ENCODE results near the gene FAM83G.
A peak's percentile ranks its signal among the peaks of the same experiment; 100 is the strongest.
"Not testable (repeated sequence)": the region's sequence is repeated elsewhere in the genome, so short reads cannot be mapped to it uniquely, and the experiment has no call there.

The FAM83G gene

DNA sequence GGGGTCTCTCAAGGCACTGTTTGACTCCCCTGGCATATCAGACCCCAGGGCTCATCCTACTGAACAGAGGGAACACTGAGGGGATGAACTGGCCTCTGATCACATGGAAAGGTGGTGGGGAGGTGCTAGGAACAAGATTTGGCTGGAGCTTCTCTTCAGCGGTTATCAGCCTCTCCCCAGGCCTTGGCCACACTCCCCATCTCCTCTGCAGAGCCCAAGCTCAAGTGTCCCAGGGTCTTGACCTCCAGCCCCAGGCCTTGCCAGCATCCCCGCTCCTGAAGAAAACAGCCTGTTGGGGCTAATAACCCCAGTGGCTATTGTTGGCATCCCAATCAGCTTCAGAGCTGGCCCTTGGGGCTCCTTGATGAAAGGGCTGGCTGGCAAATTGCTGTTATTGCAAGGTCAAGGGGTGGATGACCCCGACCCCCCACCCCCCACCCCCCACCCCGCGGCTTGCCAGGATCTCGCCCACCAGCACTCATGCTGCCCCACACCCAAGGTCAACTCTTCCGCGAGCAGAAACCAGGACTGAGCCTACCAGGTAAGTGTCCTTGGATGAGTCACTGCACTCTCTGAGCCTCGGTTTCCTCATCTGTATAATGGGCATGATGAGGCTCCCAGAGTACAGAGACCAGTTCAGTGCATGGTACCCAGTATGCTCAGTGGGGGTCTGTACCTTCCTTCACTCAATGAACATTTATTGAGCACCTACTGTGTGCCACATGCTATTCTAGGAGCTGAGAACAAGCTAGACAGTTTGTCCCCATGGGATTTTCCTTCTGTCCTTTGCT, 18.8 kb upstream of the FAM83G start:
- no peak for DNase-seq (ENCODE audit: low spot score)

DNA sequence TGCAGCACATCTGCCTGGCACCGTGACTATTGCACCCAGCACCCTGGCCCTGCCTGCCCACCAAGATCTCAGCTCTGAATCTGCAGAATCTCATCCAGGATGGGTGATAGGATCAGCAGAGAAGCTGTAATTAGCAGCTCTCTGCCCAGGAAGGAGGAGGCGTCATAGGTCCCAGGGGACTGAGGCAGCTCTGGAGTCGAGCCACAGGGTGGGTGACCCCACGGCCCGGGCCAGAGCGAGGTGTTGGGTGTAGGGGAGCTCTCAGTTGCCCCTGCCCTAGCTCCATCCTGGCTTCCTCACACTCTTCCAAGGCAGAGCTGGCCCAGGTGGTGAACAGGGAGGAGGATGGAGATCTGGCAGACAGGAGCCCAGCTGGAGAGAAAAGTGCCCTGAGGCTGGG, 18.2 kb upstream of the FAM83G start:
- no peak for DNase-seq (ENCODE audit: low spot score)

DNA sequence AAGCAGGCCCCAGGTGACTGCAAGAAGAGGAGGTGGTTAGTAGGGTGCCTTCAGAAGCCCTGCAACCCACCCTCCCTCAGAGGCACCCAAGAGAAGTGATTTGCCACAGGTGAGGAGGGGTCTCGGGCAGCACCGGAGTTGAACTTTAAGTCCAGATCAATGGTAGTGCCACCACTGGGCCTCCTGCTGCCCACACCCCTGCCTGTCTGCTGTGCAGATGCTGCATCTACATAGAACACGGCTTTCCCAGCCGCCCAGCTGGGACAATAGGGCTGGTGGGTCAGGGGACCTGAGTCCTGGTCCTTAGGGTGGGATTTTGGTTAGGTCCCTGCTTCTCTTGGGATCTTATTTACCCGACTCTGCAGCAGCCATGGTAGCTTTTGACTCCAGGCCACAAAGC, 17.6 kb upstream of the FAM83G start:
- DNase-seq (ENCODE audit: low spot score): no peak

DNA sequence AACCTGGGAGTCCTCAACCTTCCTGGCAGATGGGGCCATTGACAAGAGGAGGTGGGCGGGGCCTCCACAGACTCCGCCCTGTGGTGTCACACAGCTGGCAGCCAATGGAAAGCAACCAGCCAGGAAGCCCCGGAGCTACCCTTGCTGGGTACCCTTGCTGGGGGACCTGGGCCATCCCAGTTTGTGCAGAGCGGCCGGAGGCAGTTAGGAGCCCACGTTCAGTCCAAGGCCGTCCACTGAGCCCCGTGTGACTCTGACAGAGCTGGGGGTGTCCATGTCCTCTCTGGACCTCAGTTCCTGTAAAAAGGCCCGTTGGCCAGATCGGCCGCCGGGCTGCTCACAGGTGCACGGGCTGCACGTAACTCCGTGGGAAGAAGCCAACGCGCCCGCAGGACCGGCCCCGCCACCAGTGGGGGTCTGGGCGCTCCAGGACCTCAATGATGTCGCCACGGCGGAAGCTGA, 17.1 kb upstream of the FAM83G start:
- DNase-seq (ENCODE audit: low spot score): no peak

DNA sequence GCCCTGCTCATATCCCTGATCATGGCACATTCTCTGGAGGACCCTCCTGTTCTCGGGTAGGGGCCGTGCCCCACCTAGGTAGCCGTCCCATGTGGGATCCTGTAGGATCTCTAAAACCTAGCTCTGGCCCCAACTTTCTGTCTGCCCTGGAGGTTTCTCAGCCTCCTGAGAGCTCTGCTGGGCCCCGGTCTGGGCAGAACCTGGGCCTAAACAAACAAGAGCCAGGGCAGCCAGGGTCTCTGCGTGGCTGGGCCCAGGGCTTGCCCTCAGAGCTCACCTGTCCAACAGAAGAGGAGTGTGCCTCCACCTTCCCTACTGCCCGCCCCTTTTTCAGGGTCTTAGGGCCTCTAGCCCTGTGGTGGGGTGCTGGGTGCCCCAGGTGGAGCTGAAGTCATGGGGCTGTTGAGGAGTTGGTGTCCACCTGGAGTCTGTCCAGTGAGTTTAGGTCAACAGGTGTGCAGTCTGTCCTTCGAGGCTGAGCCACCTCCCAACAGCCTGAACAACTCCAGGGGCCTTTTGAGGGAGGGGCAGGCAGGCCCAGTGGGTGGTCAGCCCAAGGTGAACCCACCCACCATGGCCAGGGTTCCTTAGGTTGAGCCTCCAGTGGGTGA, 16.6 kb upstream of the FAM83G start:
- DNase-seq (ENCODE audit: low spot score): not testable (repeated sequence)

DNA sequence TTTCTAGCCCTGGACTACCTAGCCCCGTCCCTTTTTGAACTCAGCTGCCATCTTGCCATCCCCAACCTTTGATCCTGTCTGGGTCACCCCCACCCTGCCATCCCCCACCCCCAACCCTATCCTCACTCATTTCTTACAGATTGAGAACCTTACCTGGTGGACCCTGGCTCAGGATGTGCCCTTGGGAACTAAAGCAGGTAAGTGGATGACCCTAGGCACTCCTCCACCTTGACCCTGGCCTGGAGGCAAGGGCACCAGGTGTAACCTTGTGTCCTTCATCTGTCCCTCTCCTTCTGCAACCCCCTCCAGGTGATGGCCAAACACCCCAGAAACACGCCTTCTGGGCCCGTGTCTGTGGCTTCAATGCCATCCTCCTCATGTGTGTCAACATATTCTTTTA, 15.5 kb upstream of the FAM83G start:
- no peak for DNase-seq (ENCODE audit: low spot score)

DNA sequence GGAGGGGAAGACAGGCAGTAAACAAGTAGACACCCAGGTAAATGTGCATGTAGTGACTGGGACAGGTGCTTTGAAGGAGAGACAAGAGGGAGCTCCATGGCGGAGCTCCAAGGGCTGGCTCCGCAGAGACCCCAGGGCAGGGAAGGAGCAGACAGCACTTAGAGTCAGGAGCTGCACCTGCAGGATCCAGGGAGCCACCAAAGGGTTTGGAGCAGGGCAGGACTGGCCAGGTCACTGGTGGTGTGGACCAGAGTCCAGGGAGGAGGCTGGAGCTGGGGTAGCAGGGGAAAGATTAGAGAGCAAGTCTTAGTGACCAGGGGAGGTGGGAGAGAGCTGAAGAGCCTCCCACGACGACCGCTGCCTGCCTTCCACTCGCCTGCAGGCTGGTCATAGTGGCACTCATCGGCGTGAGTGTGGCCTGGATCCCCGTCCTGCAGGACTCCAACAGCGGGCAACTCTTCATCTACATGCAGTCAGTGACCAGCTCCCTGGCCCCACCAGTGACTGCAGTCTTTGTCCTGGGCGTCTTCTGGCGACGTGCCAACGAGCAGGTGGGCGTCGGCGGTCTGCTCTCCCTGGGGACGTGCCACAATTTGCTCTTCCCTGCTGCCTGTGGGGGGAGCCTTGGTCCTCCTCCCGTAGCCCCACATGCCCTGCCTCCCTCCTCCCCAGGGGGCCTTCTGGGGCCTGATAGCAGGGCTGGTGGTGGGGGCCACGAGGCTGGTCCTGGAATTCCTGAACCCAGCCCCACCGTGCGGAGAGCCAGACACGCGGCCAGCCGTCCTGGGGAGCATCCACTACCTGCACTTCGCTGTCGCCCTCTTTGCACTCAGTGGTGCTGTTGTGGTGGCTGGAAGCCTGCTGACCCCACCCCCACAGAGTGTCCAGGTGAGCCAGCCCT, 14.7 kb upstream of the FAM83G start:
- no peak for DNase-seq (ENCODE audit: low spot score)

DNA sequence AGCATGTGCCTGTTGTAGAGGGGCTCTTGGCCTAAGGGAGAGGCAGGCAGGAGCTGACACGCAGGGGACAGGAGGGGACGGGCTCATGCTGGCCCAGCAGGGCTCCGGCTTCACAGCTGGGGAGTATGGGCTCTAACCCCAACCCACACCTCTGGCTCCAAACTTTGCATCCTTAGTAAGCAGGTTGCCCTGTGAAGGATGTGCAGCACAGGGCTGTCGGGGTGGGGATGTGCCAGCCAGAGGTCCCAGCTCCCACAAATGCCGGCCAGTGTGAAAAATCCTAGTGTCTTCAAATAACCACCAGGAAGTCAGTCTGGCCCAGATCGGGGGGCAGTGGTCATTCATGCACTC, 14.0 kb upstream of the FAM83G start:
- no peak for DNase-seq (ENCODE audit: low spot score)

DNA sequence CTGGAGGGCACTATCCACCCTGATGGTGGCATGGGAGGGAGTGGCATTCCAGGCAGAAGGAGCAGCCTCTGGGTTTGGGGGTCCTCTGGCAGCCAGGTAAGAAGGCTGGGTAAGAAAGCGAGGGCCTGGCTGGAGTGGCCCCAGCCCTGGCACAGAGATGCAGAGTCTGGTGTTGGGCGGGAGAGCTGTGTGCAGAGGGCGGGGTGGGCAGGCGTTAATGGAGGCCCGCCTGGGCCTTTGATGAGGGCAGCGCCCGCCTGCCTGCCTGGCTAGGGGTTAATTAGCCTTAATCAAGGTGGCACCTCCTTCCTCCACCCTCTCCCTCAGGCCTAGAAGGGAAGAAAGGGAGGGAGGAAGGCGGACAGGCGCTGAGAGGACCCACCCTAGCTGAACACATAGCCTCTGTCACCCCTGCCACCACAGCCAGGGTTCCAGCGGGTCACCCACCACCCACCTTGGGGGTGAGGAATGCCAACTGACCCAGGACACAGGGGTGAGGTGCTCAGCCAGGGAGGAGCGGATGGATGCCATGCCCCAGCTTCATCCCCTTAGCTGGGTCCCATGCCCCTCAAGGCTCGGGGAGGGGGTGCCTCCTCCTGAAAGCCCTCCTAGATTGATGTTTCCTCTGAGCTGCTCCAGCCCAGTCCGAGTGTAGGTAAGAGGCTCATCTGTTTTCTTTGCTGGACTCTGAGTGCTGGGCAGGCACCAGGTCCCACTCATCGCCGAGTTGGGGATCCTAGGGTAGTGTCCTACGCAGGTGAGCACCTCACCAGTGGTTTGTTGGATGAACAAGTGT, 13.4 kb upstream of the FAM83G start:
- DNase-seq (ENCODE audit: low spot score): no peak

DNA sequence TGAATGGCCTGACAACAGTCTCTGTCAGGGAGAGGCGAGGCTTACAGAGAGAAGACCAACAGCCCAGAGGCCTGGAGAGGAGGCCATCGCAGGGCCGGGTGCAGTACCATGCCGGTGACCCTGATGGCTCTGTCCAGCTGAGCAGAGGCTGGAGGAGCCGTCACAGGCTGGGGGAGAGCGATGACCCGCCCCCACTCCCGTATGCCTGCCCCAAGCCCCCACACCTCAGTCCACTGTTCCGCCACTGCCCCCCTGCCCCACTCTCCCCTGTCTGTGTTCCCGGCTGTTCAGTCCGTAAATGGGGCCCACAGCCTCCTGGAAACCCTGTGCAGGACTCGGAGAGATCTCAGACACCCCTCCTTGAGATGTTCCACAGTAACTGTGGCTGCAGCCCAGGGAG, 12.8 kb upstream of the FAM83G start:
- no peak for DNase-seq (ENCODE audit: low spot score)

DNA sequence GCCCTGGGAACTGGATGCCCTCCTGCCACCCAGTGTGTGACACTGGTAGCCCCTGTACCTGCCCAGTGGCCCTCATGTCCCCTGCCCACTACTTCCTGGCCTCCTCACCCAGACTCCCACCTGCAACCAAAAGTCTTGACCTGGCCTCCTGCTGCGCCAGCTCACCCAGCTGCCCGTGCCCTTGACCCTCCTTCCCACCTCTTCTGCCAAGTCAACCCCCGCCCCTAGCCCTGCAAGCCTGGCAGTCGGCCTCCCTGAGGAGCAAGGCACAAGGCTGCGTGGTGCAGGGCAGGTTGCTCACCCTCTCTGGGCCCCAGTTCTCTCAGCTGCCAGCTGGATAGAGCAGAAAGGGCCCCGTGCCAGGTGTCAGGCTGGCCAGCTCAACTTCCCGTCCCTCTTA, 12.3 kb upstream of the FAM83G start:
- no peak for DNase-seq (ENCODE audit: low spot score)

DNA sequence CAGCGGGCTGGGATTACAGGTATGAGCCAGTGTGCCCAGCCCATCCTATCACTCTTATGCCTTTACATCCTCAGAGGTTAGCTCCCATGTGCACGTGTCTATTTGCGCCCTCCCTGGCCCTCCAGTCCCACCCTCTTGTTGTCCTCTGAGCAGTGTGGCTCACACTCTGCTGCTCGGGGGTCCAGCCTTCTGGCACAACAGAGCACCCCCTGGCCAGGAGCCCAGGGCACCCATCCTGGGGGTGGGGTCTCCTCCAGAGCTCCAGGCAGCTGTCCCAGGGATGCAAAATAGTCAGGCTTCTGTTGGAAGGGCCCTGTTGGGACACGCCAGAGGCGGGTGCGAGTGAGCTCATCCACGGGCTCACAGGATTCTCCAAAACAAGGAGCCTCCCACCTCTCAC, 11.7 kb upstream of the FAM83G start:
- DNase-seq (ENCODE audit: low spot score): no peak

DNA sequence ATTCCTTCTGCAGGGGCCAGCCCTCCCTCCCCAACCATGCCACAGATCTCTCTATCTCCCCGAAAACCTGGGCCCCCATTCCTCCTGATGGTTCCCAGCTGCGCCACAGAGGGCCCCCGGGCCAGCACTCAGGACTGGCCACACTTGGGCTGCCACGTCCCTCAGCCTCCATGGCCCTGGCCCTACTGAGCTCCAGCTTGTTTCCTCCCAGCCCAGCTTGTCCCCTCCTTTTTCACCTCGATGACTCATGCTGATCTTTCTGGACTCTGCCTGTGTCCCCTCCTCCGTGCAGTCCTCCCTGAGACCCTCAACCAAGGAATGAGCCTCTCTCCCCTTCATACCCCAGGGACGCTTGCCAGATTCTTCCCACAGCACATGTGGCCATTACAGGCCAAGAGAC, 10.9 kb upstream of the FAM83G start:
- DNase-seq (ENCODE audit: low spot score): no peak

DNA sequence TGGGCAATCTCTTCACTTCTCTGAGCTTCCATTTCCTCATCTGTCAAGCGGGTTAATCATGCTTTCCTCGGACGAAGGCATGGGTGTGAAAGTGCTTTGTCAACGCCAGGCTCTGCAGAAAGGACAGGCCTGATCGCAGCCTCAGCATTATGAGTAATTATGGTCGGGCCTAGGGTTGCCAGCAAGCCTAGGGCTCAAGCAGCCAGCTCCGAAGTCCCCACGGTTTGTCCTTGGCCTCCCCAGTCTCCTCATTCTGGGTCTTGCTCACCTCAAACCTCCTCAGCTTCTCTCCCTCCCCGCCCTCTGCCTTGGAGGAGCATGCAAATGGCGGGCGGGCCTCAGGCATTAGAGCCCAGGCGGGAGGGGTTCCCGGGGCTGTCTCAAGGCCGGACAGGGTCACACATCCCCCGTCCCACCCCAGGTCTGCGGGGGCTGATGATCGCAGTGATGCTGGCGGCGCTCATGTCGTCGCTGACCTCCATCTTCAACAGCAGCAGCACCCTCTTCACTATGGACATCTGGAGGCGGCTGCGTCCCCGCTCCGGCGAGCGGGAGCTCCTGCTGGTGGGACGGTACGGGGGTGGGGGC, 10.2 kb upstream of the FAM83G start:
- DNase-seq (ENCODE audit: low spot score): no peak

DNA sequence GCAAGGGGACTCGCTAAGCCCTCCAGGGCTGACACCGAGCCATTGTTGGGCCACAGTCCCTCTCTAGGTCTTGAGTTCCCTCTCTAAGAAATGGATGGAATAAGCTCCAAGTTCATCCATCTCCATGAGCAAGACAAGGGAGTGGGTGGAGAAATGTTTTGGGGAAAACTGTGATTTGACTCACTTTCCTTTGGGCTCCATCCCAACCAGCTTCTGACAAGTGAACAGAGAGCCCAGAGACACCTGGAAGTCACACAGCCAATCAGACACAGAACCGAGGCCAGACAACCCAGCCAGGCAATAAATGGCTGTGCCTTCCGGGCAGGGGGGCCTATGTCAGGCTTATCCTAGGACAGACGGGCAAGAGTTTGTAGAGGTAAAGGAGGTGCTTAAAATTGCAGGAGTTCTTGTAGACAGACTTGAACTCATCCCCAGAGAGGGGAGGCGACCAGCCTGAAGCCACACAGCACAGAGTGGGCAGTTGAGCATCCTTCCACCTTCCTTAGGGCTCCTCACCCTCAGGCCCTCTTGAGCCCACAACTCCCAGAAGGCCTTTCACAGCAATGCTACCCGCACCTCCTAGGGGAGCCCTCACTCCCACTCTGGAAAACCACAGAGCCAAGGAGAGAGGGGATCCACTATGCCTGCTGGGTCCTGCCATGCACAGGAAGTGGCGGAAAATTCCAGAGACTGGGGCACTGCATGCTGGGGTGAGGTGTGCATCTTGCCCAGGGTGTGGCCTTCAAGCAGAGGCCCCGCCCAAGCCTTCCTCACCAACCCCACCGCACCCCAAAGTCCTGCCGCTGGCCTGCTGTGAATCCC, 9.5 kb upstream of the FAM83G start:
- no peak for DNase-seq (ENCODE audit: low spot score)

DNA sequence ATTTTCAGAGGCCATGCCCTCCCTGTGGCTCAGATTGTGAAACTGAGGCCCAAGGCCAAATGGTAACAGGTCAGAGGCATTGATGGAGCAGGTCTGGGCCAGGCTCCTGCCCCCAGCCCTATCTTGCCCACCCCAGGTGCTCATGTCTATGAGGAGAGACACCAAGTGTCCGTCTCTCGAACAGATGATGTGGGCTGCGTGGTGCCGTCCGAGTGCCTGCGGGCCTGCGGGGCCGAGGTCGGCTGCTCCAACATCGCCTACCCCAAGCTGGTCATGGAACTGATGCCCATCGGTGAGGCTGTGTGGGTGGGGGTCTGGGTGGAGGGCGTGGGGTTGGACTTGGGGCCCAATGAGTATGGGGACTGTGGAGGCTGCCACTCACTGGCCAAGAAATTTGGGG, 8.7 kb upstream of the FAM83G start:
- no peak for DNase-seq (ENCODE audit: low spot score)

DNA sequence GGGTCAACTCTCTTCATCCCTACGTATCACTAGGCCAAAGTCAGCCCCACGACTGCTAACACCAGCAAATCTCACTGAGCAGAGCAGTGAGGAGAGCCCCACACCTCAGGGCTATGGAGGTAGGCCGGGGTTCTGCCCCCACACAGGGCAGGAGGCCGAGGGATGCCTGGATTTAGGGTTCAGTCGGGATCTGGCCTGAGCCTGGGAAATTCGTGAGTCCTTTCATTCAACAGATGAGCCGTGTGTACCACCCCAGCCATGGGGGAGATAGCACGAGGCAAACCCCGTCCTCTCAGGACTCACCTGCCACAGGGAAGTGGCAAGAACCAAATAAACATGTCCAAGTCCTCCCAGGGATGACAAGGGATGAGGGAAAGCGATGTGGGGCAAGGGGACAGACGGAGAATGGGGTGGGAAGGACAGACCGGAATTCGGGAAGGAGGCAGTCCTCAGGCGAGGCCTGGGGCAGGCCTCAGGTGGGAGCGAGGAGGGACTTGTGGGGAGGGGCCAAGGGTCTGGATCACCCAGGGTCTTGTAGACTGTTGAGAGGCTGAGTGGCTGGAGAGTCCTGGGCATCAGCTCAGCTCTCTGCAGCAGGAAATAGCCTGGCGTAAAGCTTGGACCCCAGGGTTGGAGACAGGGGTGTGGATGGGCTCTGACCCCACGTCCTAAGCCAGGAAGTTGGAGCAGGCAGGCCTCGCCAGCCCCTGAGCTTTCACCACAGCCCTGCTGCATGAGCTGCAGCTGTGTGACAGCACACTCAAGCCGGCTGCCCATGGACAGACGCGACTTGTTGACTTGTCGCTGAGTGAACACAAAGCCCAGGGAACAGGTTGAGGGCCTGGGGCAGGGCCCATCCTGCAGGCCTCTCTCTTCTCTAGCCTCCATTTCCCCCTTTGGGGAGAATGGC, 7.9 kb upstream of the FAM83G start:
- no peak for DNase-seq (ENCODE audit: low spot score)

DNA sequence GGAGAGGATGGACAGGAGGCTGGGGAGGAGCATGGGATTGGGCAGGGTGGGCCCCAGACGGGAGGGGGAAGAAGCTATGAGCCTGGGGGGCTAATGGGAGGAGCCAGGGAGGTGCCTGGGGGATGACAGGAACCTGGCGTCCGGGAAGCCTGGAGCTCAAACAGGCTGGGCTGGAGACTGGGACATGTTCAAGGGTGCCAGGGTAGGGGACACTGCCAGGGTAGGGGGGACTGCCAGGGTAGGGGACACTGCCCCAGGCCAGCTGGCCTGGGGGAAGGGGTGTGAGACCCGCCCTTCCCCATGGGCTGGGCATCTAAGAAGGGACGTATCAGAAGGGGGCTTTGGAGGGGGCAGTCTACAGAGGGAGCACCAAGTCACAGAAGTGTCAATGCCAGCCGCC, 7.0 kb upstream of the FAM83G start:
- DNase-seq (ENCODE audit: low spot score): no peak

DNA sequence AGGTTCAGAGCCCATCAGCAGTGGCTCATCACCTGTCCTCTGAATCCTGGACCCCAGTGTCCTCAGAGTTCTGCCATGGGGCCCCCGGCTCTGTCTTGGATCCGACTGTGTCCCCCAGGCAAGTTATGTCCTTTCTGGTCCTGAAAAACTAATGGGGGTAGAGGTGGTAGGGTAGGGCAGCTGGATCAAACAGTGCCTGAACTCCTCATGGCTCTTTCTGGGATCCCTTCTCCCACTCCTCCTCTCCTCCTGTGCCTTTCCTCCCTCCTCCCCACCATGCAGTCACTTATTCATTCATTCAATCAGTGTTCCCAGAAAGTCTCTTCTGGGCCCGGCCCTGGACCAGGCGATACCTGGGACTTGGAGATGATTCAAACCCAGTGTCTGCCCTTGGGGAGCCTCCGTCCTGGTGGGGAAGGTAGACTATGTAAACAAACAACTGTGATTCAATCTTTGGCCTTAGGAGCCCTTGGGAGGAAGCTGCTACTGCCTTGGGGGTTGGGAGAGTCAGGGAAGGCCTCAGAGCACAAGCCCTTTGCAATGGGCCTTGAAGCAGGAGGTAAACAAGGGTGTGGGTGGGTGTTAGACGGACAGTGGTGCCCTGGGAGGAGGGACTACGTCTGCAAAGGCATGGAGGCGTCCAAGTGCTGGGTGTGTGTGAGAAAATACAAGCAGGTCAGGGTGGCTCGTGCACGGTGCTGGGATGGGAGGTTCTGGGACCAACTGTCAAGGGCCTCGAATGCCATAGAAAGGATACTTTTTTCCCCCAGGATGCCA, 6.4 kb upstream of the FAM83G start:
- DNase-seq (ENCODE audit: low spot score): peak; percentile 40

Data from HuH-7 (cell line).